Coronary artery (tissue), 2 donors: ENCODE data around the gene HOXB5.

Experiments
- DNase-seq: peaks from one replicate; pipeline ENCODE4 v3.0.0-alpha.2; 2017; ENCODE audit warnings: low spot score
- H3K27ac ChIP-seq, 2 donors: fragments of 200-600 bp; sonication (generic); one replicate each; pipeline ENCODE4 v1.5.1; 2016 to 2019
- H3K4me3 ChIP-seq: fragments of 200-600 bp; sonication (generic); 2 replicates; pipeline ENCODE4 v1.5.1; 2016; ENCODE audit warnings: mild to moderate bottlenecking, moderate library complexity
- TF ChIP-seq, protein P1 (sequence below): fragments of 200-600 bp; sonication (generic); IDR thresholded peaks from one replicate; pipeline ENCODE4 v1.5.1; 2019; ENCODE audit warnings: antibody characterized with exemption

HOXB5 gene

DNA sequence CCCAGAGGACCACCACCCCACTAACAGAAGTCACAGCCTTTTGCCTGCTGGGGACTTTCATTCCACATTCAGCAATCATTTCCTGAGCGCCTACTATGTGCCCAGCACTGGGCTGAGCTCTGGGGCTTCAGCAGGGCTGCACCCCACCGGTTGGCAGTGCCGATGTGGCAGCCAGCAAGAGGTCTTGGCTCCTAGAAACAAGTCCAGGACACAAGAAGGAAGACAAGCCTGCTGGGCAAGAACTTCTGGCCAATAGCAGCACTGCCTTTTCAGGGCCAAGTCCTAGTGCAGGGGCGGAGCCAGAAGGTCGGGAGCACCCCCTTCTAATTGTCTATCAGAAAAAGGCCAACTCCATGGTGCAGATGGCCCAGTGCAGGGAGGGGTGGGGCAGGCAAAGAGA lies 45.6 kb upstream of the HOXB5 start:
- DNase-seq, result no peak
- TF ChIP-seq, protein P1, sequence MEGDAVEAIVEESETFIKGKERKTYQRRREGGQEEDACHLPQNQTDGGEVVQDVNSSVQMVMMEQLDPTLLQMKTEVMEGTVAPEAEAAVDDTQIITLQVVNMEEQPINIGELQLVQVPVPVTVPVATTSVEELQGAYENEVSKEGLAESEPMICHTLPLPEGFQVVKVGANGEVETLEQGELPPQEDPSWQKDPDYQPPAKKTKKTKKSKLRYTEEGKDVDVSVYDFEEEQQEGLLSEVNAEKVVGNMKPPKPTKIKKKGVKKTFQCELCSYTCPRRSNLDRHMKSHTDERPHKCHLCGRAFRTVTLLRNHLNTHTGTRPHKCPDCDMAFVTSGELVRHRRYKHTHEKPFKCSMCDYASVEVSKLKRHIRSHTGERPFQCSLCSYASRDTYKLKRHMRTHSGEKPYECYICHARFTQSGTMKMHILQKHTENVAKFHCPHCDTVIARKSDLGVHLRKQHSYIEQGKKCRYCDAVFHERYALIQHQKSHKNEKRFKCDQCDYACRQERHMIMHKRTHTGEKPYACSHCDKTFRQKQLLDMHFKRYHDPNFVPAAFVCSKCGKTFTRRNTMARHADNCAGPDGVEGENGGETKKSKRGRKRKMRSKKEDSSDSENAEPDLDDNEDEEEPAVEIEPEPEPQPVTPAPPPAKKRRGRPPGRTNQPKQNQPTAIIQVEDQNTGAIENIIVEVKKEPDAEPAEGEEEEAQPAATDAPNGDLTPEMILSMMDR, result no peak
- Histone ChIP-seq H3K27ac (no peak overlapping the region), H3K4me3 (no peak overlapping the region)

DNA sequence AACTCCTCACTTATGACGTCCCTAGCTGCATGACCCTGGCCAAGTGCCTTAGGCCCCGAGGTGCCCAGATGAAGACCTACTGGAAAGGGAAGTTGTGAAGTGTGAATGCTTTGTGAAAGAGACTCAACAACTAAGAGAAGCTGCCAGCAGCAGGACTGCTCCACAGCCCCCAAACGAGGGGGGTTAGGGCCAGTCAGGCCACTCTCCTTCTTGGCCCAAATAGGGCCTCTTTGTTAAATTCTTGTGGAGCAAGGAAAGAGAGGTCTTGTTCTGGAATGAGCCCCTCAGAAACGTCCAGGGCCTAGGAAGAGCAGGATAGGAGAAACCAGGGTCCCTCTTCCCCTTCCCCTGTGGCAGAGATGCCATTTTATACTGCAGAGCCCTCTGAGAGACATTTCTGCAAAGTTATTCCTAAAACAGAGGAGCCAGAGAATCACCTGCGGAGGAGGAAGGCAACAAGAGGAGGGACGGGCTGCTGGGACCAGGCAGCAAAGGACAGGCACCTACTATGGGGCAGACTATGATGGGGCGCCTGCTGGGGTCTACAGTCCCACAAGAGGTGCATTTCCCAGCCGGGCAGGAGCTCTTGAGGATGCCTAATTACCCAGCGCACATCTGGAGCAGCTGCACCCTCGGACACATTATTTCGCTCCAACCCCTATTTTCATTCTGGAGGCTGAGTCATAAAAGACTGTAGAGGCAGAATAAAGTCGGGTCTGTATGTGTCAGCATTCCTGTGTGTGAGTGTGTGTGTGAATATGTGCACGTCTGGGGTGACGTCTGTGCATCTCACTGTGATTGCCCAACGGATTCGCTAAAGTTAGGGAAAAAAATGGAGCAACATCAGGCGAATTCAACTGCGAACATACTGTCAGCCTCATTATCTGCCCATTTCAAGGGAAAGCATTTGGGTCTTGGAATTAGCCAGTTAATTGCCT lies 44.0 kb upstream of the HOXB5 start:
- DNase-seq, result no peak
- TF ChIP-seq, protein P1, result no peak
- no peak overlapping the region for H3K4me3 ChIP-seq
- H3K27ac ChIP-seq, result no peak overlapping the region

DNA sequence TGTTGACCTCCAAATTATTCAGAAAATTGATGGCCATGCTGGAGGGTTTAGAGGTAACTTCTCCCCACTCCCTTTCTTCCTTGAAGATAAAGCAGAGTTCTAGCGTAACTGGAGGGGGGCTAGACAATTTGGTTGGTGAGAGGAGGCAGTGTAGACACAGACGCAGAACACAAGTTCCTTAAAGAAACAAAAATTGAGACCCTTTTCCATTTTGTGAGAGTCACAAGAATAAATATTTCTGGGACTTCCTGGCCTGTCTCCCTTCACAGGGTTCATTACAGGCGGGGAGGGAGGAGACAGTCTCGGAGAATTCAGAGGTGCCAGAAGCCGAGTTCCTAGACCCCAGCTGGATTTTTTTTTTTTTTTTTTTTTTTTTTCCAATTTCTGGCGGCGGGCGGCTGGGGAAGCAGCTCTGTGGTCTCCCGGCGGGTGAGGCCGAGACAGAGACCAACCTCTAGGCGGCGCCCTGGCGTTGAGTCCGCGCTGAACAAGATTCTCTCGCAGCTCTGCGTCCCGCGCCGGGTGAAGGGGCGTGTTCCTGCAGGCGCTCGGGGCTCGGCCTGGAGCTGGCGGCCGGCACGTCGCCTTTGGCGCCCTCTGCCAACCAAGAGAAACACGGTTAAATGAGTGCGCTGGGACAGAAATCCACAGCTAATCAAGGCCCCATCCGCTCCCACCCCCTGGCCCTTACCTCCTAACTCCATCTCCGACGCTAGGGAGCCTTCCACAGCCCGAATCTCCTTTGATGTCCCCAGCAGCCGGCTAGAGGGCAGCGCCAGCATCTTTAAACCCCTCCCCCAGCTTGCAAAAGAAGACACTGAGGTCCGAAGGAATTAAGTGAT lies 42.8 kb upstream of the HOXB5 start:
- DNase-seq, result no peak
- H3K4me3 ChIP-seq, result no peak overlapping the region
- H3K27ac ChIP-seq, result no peak overlapping the region
- TF ChIP-seq, protein P1, result peak; percentile 19

DNA sequence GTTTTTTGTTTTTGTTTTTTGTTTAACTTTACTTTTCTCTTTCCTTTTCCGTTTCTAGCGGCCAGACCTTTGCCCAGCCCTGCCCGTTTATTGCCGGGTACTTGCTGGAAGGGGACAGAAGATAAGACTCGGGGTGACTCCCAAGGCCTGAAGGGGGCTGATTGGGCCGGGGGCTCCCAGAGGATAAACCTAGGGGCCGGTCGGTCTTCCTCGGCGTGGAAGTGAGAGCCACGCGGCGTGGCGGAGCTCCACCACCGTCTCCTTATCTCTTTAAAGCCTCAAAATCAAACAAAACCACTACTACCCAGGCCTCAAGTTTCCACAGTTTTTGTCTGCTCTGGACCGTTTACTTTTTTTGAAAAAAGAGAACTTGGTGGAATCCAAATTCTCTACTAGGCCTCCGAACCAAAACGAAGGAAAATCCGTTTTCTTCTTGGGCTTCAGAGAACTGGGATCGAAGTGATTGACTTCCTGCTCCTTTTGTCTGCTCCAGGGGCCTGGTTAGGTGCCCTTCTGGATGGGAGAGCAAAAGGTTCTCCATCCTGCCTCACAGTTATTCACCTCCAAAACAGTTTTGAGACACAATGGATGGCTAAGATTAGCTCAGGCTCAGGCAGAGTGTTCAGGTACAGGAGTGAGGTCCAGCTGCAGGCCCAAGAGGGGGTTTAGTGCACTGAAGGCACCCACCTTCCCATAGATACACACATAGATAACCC lies 41.1 kb upstream of the HOXB5 start:
- TF ChIP-seq, protein P1, result no peak
- DNase-seq, result no peak
- Histone ChIP-seq H3K4me3 (no peak overlapping the region), H3K27ac (no peak overlapping the region)

DNA sequence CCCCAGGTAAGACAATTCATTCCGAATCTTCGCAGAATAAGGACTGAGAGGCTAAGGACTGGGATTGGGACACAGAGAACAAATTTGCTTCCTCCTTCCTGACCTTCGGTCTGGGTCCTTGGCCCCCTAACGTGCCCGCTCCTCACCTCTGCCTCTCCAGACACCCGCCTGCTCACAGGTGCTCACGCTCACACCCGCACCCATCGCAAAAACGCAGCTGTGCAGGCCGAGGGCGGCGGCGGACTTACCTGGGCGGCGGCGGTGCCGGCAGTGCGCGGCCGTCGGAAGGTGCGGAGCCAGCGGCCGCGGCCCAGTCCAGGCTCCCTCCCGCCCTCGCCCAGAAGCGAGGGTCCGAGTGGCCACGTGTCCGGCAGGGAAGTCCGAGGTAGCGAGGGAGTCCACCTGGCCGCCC lies 39.7 kb upstream of the HOXB5 start:
- no peak for DNase-seq
- no peak overlapping the region for H3K4me3 ChIP-seq
- TF ChIP-seq, protein P1, result no peak

DNA sequence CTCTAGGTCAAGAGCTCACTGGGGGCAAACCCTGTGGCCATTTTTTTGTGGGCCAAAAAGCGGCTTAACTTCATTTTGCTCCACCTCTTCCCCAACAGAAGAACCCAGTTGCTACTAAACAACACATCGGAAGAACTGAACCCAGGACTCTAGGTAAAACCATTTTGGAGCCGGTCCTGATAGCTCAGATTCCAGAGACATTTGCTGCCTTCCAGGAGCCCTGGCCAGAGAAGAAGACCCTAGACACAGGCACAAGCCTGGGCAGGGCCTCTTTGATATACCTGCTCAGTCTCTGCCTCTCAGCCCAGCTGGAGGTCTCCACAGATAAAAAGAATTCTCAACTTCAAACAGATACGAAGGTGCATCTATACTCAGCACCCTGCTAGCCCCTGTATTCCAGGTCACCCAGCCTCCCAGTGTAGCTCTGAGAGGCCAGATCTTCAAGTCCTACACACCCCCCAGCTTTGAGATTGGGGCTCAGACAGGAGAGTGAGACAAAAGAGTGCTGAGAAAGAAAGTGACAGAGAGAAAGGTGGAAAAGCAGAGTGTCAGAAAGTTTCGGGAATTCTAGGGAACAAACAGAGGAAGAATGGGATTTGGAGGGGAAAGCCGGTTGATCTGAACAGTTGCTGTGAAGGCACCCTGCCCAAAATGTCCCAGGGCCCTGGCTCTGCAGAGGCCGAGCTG lies 39.1 kb upstream of the HOXB5 start:
- H3K27ac ChIP-seq, result no peak overlapping the region
- no peak for DNase-seq
- TF ChIP-seq, protein P1, result no peak
- no peak overlapping the region for H3K4me3 ChIP-seq

More for the DNA sequence above, 39.7 kb upstream of the HOXB5 start:
- no peak overlapping the region for H3K27ac ChIP-seq
